Measurements from ENCODE around the gene KCNK1.
"Not testable (repeated sequence)": the region's sequence is repeated elsewhere in the genome, so short reads cannot be mapped to it uniquely, and the experiment has no call there.

Gene KCNK1

DNA sequence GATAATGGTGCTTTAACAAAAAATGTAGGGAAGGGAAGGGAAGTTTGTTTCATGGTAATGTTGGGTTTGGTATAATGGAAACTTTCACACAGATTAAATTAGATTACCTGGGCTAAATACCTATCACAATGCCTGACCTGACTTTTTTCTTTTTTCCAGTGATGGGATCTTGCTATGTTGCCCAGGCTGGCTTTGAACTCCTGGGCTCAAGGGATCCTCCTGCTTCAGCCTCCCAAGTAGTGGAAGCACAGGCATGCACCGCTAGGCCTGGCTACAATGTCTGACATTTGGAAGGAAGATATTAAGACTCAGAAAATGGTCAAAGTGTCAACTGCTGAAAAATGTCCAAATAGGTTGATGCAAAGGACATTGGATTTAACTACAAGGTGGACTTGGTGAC is 67.4 kb downstream of the KCNK1 start:
- no peak for TF ChIP-seq CTCF (IDR thresholded peaks at IDR 0.05)
- H3K4me1 ChIP-seq, result no peaks in the 10 kb centered on the region
- no peaks in the 10 kb centered on the region for H3K36me3 ChIP-seq (ENCODE audit: control insufficient read depth, insufficient read depth, low read length)
- no peak overlapping the region for H3K9ac ChIP-seq
- H3K4me2 ChIP-seq (ENCODE audit: low read length), result no peak overlapping the region
- no peaks in the 10 kb centered on the region for H3K79me2 ChIP-seq
- no peaks in the 10 kb centered on the region for H3K9me3 ChIP-seq (ENCODE audit: control insufficient read depth, low read length)
- no peak overlapping the region for H3K27ac ChIP-seq
- H3K4me3 ChIP-seq (ENCODE audit: low read depth, low read length), result no peak overlapping the region
- no peak overlapping the region for H2AFZ ChIP-seq
- no peaks in the 10 kb centered on the region for H3K27me3 ChIP-seq (ENCODE audit: control insufficient read depth, insufficient read depth, low read length)

DNA sequence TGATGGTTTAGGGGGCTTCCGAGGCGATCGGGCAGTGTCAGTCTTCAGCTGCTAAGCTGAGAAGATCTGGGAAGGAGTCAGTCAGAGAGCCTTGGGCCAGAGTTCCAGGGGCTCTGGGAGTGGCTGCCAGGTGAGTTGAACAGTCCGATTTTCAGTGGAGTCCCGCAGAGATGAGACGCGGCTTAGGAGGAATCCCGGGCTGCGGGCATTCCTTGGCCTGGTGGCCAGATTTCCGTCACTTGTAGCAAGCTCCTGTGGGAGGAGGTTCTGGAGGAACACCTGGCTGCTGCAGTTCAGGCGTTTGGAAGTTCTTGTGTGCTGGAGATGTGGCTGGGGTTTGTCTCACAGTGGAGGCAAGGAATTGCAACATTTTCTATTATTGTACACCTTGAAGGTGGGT is 72.7 kb downstream of the KCNK1 start:
- H3K4me2 ChIP-seq (ENCODE audit: low read length); H3K36me3 ChIP-seq (ENCODE audit: control insufficient read depth, insufficient read depth, low read length); H3K79me2 ChIP-seq; H3K9me3 ChIP-seq (ENCODE audit: control insufficient read depth, low read length); H3K9ac ChIP-seq; H3K4me3 ChIP-seq (ENCODE audit: low read depth, low read length); H3K4me1 ChIP-seq; H3K27me3 ChIP-seq (ENCODE audit: control insufficient read depth, insufficient read depth, low read length); H3K27ac ChIP-seq; H2AFZ ChIP-seq: not testable (repeated sequence)

DNA sequence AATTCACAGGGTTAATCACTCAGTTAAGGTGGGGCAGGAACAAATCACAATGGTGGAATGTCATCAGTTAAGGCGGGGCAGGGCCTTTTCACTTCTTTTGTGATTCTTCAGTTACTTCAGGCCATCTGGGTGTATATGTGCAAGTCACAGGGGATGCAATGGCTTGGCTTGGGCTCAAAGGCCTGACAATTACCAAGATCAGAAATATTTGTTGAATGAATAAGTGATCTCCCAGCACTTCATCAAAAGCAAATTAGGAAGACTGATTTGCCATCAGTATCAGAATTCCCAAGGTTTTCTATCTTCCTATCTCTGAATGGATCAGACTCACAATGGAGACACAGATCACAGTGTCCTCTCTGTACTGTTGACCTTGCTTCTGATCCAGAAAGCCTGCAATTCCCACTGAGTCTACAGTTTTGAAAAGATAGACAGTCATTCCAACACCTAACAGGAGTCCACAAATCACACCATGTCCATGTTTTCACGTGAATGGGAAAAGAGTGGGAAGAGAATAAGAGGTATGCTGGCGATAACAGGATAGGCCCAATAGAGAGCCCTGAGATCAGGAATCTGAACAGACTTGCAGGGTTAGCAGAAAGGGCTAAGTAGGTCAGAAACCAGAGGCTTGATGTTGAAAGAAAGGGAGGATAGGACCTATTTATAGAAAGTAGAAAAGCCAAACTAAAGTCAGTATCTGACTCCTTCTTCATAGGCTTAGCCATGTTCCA is 75.3 kb downstream of the KCNK1 start:
- TF ChIP-seq CTCF (IDR thresholded peaks at IDR 0.05), result no peak
- Histone ChIP-seq H3K4me2 (ENCODE audit: low read length) (no peak overlapping the region), H2AFZ (no peak overlapping the region), H3K9ac (no peak overlapping the region), H3K4me3 (ENCODE audit: low read depth, low read length) (no peak overlapping the region), H3K9me3 (ENCODE audit: control insufficient read depth, low read length) (no peaks in the 10 kb centered on the region), H3K27me3 (ENCODE audit: control insufficient read depth, insufficient read depth, low read length) (no peaks in the 10 kb centered on the region), H3K27ac (no peak overlapping the region), H3K36me3 (ENCODE audit: control insufficient read depth, insufficient read depth, low read length) (no peaks in the 10 kb centered on the region), H3K79me2 (no peaks in the 10 kb centered on the region), H3K4me1 (no peaks in the 10 kb centered on the region)

DNA sequence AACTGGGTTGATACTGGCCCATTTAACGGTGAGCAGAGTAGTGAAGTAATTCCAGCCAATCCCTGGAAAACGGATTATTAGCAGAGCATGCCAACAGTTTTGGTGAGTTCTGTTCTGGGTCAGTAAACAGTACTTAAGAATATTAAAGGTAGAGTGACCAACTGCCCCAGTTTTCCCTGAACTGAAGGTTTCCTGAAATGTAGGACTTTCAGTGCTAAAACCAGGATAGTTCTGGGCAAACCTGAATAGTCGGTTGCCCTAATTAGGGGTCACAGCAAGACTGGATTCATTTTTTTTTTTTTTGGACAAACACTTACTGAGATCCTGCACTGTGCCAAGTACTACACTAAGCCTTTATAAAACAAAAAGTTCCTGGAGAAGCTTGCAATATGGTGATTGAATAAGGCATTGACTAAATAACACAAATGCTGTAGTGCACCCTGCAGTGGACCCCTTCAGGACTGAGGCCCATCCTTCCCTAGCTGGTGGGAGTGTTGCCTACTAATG is 75.9 kb downstream of the KCNK1 start:
- Histone ChIP-seq H2AFZ (no peak overlapping the region), H3K4me1 (no peaks in the 10 kb centered on the region), H3K9ac (no peak overlapping the region), H3K27ac (no peak overlapping the region), H3K36me3 (ENCODE audit: control insufficient read depth, insufficient read depth, low read length) (no peaks in the 10 kb centered on the region), H3K79me2 (no peaks in the 10 kb centered on the region), H3K27me3 (ENCODE audit: control insufficient read depth, insufficient read depth, low read length) (no peaks in the 10 kb centered on the region), H3K9me3 (ENCODE audit: control insufficient read depth, low read length) (no peaks in the 10 kb centered on the region), H3K4me2 (ENCODE audit: low read length) (no peak overlapping the region), H3K4me3 (ENCODE audit: low read depth, low read length) (no peak overlapping the region)
- no peak for TF ChIP-seq CTCF (IDR thresholded peaks at IDR 0.05)

- H3K79me2 ChIP-seq, result no peaks in the 10 kb centered on the region
- no peaks in the 10 kb centered on the region for H3K4me1 ChIP-seq
- H3K27ac ChIP-seq, result no peak overlapping the region
- TF ChIP-seq CTCF (IDR thresholded peaks at IDR 0.05), result no peak
- H3K9ac ChIP-seq, result no peak overlapping the region
- no peaks in the 10 kb centered on the region for H3K27me3 ChIP-seq (ENCODE audit: control insufficient read depth, insufficient read depth, low read length)
- no peak overlapping the region for H3K4me3 ChIP-seq (ENCODE audit: low read depth, low read length)
- no peak overlapping the region for H3K4me2 ChIP-seq (ENCODE audit: low read length)
- no peaks in the 10 kb centered on the region for H3K9me3 ChIP-seq (ENCODE audit: control insufficient read depth, low read length)
- H3K36me3 ChIP-seq (ENCODE audit: control insufficient read depth, insufficient read depth, low read length), result no peaks in the 10 kb centered on the region
- no peak overlapping the region for H2AFZ ChIP-seq
These were observed 82.0 kb downstream of the KCNK1 start for GRCh38 chr1:233695901-233696300.

All from parathyroid adenoma (tissue), 2 donors.